ENCODE results near the gene POLR2H. TPM values are rescaled to one million over a fixed set of nuclear protein-coding genes. Genes with fewer than 3 reads are reported as not detected.

Gene POLR2H
- total and polyA plus RNA-seq, 10 of the 15 experiments (the other 5 are each of a cell fraction or from before 2014, with no cell fraction given), result 74.2 to 357 (median 143) TPM

GRCh38 chr3:184349563-184350470 is 11.7 kb upstream of the POLR2H start:
- Histone ChIP-seq H3K27me3 (replicated peaks in 1 of 2; ENCODE audit: control insufficient read depth in 2 of 2, insufficient read depth in 2 of 2, low read length in 1 of 2) (no peaks in the 10 kb centered on the region), H3K4me1 (ENCODE audit: control insufficient read depth, insufficient read depth, low read length) (no peaks in the 10 kb centered on the region), H3K27ac (ENCODE audit: control insufficient read depth, insufficient read depth) (no peak overlapping the region), H2AFZ (ENCODE audit: control insufficient read depth, low read depth, low read length) (no peak overlapping the region), H3K79me2 (ENCODE audit: control insufficient read depth, insufficient read depth, low read length) (no peaks in the 10 kb centered on the region), H4K20me1 (ENCODE audit: control insufficient read depth, insufficient read depth) (no peaks in the 10 kb centered on the region), H3K4me3 (no peak overlapping the region), H3K9ac (ENCODE audit: control insufficient read depth, insufficient read depth, low read length) (no peak overlapping the region), H3K9me3 (replicated peaks; ENCODE audit: control insufficient read depth, insufficient read depth, low read length) (no peaks in the 10 kb centered on the region), H3K36me3 (ENCODE audit: control insufficient read depth in 2 of 2, insufficient read depth in 2 of 2, low read length in 1 of 2) (no peaks in the 10 kb centered on the region), H3K4me2 (ENCODE audit: control insufficient read depth, insufficient read depth) (no peak overlapping the region)
- no peak for DNase-seq (ENCODE audit: low read depth, low spot score)
- RAD21 ChIA-PET (ENCODE audit: unreplicated experiment), result interaction anchor here (0.6 kb wide), 1 partner anchor 12 kb away, joined by 3 read pairs; the partner anchor contains the start of genes CLCN2 and POLR2H
- CTCF ChIA-PET, result no interaction called here
- POLR2A ChIA-PET, result interaction anchor here (1.3 kb wide), 1 partner anchor 12 kb away, joined by 4 read pairs; the partner anchor contains the start of genes CLCN2 and POLR2H
- no TSS peak for BruUV-seq (replicated peaks)
- SMC1A ChIA-PET (ENCODE audit: uncharacterized antibody, unreplicated experiment), result no interaction called here
- ATAC-seq, result no peak
- TF ChIP-seq CBFB (IDR thresholded peaks at IDR 0.05; ENCODE audit: low read depth) (no peak), RCOR1 (conservative IDR thresholded peaks at IDR 0.05; ENCODE audit: low read depth, low read length) (no peak), MXI1 (IDR thresholded peaks at IDR 0.05; ENCODE audit: low read depth, low read length) (no peak), KDM1A (IDR thresholded peaks at IDR 0.05; ENCODE audit: borderline replicate concordance) (no peak), ZNF217 (IDR thresholded peaks at IDR 0.05) (no peak), MYC (IDR thresholded peaks at IDR 0.05; ENCODE audit: insufficient read depth, insufficient read length, insufficient replicate concordance, low read length, severe bottlenecking) (no peak), NFIC (IDR thresholded peaks at IDR 0.05; ENCODE audit: low read depth, low read length) (no peak), MYB (IDR thresholded peaks at IDR 0.05; ENCODE audit: borderline replicate concordance, low read depth, low read length) (no peak), NFYA (IDR thresholded peaks at IDR 0.05; ENCODE audit: borderline replicate concordance, low read depth, low read length) (no peak)
- TF ChIP-seq, protein P1, sequence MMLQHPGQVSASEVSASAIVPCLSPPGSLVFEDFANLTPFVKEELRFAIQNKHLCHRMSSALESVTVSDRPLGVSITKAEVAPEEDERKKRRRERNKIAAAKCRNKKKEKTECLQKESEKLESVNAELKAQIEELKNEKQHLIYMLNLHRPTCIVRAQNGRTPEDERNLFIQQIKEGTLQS (IDR thresholded peaks at IDR 0.05; ENCODE audit: borderline replicate concordance, extremely low read depth, low read depth, low read length), result no peak
- TF ChIP-seq, protein P2, sequence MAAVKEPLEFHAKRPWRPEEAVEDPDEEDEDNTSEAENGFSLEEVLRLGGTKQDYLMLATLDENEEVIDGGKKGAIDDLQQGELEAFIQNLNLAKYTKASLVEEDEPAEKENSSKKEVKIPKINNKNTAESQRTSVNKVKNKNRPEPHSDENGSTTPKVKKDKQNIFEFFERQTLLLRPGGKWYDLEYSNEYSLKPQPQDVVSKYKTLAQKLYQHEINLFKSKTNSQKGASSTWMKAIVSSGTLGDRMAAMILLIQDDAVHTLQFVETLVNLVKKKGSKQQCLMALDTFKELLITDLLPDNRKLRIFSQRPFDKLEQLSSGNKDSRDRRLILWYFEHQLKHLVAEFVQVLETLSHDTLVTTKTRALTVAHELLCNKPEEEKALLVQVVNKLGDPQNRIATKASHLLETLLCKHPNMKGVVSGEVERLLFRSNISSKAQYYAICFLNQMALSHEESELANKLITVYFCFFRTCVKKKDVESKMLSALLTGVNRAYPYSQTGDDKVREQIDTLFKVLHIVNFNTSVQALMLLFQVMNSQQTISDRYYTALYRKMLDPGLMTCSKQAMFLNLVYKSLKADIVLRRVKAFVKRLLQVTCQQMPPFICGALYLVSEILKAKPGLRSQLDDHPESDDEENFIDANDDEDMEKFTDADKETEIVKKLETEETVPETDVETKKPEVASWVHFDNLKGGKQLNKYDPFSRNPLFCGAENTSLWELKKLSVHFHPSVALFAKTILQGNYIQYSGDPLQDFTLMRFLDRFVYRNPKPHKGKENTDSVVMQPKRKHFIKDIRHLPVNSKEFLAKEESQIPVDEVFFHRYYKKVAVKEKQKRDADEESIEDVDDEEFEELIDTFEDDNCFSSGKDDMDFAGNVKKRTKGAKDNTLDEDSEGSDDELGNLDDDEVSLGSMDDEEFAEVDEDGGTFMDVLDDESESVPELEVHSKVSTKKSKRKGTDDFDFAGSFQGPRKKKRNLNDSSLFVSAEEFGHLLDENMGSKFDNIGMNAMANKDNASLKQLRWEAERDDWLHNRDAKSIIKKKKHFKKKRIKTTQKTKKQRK (IDR thresholded peaks at IDR 0.05; ENCODE audit: low read depth, low read length), result no peak
- TF ChIP-seq, protein P3, sequence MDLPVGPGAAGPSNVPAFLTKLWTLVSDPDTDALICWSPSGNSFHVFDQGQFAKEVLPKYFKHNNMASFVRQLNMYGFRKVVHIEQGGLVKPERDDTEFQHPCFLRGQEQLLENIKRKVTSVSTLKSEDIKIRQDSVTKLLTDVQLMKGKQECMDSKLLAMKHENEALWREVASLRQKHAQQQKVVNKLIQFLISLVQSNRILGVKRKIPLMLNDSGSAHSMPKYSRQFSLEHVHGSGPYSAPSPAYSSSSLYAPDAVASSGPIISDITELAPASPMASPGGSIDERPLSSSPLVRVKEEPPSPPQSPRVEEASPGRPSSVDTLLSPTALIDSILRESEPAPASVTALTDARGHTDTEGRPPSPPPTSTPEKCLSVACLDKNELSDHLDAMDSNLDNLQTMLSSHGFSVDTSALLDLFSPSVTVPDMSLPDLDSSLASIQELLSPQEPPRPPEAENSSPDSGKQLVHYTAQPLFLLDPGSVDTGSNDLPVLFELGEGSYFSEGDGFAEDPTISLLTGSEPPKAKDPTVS (IDR thresholded peaks at IDR 0.05; ENCODE audit: low read depth, low read length), result no peak
- no peak for FAIRE-seq
- in situ Hi-C loops (cut with MboI) (no loop called here), intact Hi-C loops (cut with micrococcal nuclease; ENCODE audit: unreplicated experiment) (no loop called here)
- WGBS (ENCODE audit: insufficient coverage, insufficient replicate concordance, low lambda C conversion rate, missing lambda C conversion rate), result 83% methylated on average over 10 of the region's 10 CpGs

Data from GM12878 (cell line).